ENCODE data around the gene ABHD14A.

DNA sequence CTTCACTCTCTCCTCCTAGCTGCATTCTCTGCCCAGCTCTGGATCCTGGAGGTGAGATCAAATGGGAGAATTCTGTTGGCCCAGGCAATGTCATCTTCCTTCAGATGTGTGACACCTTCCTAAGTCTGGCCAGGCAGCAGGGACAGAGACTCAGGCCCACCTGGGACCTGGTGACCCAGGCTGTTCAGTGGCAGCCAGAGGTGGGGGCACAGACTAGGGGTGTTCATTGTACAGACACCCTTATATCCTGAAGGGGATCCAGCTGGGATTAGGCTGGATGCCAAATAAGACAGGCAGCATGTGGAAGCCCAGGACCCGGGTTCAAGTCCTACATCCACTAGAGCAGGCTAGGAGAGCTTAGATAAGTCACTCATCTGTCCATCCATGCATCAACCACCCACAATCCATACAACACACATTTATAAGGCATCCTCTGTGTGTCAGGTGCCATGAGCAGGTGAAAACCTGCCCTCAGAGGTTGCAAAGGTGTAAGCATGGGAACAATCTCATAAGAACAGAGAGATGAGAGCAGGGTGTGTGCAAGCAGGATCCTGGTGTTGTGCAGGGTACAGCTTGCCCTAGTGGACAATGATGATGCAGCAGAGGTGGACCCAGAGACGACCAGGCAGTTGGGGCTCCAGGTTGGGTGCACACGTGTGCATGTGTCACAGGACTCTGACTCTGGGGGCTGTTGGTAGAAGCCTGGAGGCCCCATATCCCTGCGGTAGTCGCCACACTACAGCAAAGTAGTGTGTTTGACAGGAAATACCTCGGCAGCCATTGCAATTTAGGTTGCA, 39.1 kb downstream of the ABHD14A start:
- no peak for TF ChIP-seq POLR2A (IDR thresholded peaks at IDR 0.05)
- TF ChIP-seq, protein P1, sequence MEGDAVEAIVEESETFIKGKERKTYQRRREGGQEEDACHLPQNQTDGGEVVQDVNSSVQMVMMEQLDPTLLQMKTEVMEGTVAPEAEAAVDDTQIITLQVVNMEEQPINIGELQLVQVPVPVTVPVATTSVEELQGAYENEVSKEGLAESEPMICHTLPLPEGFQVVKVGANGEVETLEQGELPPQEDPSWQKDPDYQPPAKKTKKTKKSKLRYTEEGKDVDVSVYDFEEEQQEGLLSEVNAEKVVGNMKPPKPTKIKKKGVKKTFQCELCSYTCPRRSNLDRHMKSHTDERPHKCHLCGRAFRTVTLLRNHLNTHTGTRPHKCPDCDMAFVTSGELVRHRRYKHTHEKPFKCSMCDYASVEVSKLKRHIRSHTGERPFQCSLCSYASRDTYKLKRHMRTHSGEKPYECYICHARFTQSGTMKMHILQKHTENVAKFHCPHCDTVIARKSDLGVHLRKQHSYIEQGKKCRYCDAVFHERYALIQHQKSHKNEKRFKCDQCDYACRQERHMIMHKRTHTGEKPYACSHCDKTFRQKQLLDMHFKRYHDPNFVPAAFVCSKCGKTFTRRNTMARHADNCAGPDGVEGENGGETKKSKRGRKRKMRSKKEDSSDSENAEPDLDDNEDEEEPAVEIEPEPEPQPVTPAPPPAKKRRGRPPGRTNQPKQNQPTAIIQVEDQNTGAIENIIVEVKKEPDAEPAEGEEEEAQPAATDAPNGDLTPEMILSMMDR (IDR thresholded peaks at IDR 0.05) = no peak

All from tibial nerve (tissue), 3 donors.